Activated naive CD4-positive, alpha-beta T cell treated with anti-CD3 and anti-CD28 coated beads, Interleukin-2, amount 10 ng/mL, durations not matched to agents 7 days and 5 days (primary cell): ENCODE measurements around the gene C1QTNF12.

Experiments used
- CTCF ChIA-PET: fragments of 350-600 bp; sonication (Branson Sonifier 250); formaldehyde crosslinking; loops from one replicate; lab custom pipeline; 2021; ENCODE audit warnings: antibody characterized with exemption; lab: Charles Lee
- DNase-seq: peaks from one replicate; pipeline ENCODE4 v3.0.0-alpha.2; 2020
- H3K27ac Mint-ChIP-seq: one replicate; pipeline ENCODE4 v1.8.0; 2021; ENCODE audit warnings: mild to moderate bottlenecking, moderate library complexity, mixed read lengths
- H3K27me3 Mint-ChIP-seq: one replicate; pipeline ENCODE4 v1.8.0; 2021; ENCODE audit warnings: mild to moderate bottlenecking, mixed read lengths
- H3K36me3 Mint-ChIP-seq: one replicate; pipeline ENCODE4 v1.8.0; 2021; ENCODE audit warnings: mixed read lengths
- H3K4me1 Mint-ChIP-seq: one replicate; pipeline ENCODE4 v1.8.0; 2021; ENCODE audit warnings: mixed read lengths
- H3K4me3 Mint-ChIP-seq: one replicate; pipeline ENCODE4 v1.8.0; 2021; ENCODE audit warnings: mild to moderate bottlenecking, moderate library complexity, mixed read lengths
- H3K9me3 Mint-ChIP-seq: one replicate; pipeline ENCODE4 v1.8.0; 2021; ENCODE audit warnings: mixed read lengths

C1QTNF12 gene

DNA sequence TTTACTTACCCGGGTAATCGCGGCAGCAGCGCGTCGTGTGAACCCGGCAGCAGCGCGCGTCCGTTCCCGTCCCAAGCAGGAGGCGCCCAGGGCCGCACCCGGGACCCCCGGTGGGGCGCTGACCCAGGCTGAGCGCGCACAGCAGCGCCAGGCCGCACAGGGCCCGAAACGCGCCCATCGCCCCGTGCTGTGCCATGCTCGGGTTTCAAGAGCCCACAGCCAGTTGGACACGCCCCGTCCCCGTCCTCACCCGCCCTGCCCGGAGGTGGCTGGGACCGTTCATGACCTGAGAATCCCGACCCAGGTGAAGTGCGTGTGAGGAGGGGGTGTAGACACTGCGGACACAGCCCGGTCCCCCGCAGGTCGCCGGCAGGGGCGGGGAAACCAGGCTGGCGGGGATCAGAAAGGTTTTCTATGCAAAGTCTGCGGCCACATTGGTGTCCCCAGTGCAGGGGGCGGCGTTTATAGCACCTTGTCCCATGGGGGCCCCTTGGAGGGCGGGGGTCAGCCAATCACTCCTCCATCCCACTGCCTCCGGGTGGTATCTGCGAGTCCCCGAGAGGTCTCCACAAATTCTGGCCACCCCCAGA, 40.1 kb downstream of the C1QTNF12 start, which contains the start of gene TNFRSF18:
Gene TNFRSF18 (minus strand): TSS at position 217 of the 590 bp plus-strand sequence. CDS start 21 bp downstream, at position 196.
- no peak within 1 kb of the TSS for H3K27ac Mint-ChIP-seq
- CTCF ChIA-PET, result interaction anchor here (1.3 kb wide), 1 partner anchor 84 kb away, joined by 4 read pairs; no protein-coding TSS in a partner anchor
- H3K36me3 Mint-ChIP-seq, result no peaks in the 10 kb centered on the region
- DNase-seq, result peak; percentile 51
- peaks cover 76% of the 10 kb centered on the region for H3K27me3 Mint-ChIP-seq
- no peaks in the 10 kb centered on the region for H3K9me3 Mint-ChIP-seq
- H3K4me1 Mint-ChIP-seq, result peaks cover 21% of the 10 kb centered on the region
- H3K4me3 Mint-ChIP-seq, result peak within 1 kb of the TSS; percentile 12

- Mint-ChIP-seq H3K36me3 (no peaks in the 10 kb centered on the region), H3K9me3 (no peaks in the 10 kb centered on the region), H3K27ac (no peak overlapping the region), H3K4me3 (no peak overlapping the region), H3K4me1 (peaks cover 19% of the 10 kb centered on the region), H3K27me3 (peaks cover 75% of the 10 kb centered on the region)
- no peak for DNase-seq
- CTCF ChIA-PET, result interaction anchor here (0.9 kb wide), 1 partner anchor 83 kb away, joined by 3 read pairs; no protein-coding TSS in a partner anchor
These were observed 40.6 kb downstream of the C1QTNF12 start for GRCh38 chr1:1205769-1206375.

DNA sequence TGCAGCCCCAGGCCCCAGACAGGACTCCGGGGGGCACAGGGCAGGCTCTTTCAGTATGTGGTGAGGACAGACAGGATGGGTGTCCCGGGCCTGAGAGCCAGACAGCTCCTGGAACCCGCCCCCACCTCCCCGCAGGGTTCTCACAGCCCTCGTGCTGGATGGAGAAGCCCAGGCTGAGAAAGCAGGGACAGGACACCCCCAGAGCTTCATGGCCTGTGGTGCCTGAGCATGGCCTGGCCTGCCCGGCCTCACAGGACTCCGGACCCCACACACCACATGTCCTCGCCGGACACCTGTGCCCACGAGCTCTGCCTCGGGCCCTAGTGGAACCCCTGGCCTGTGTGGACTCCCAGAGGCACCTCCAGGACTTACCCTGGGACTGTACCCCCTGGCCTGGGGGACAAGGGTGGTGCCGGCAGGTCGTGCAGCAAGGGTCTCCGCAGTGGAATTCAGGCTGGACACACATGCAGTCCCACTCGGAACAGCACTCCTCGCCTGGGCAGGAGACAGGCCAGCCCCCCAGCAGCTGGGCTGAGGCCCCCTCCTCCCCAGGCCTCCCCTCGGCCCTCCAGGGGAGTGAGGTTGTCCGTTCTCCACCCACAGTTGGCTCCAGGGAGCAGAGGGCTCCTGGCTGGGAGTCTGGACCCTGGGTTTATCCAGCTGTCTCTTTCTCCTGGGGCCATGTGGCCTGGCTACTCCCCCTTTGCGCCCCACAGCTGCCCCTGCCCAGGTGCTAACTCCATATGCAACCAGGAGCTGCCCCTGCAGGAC, 41.3 kb downstream of the C1QTNF12 start:
- peaks cover 76% of the 10 kb centered on the region for H3K27me3 Mint-ChIP-seq
- H3K4me1 Mint-ChIP-seq, result peaks cover 24% of the 10 kb centered on the region
- H3K27ac Mint-ChIP-seq, result no peak overlapping the region
- peak; percentile 21 for DNase-seq
- no peak overlapping the region for H3K4me3 Mint-ChIP-seq
- no peaks in the 10 kb centered on the region for H3K36me3 Mint-ChIP-seq
- CTCF ChIA-PET, result interaction anchor here (0.9 kb wide), 1 partner anchor 82 kb away, joined by 3 read pairs; no protein-coding TSS in a partner anchor
- H3K9me3 Mint-ChIP-seq, result no peaks in the 10 kb centered on the region

- peaks cover 27% of the 10 kb centered on the region for H3K4me1 Mint-ChIP-seq
- H3K36me3 Mint-ChIP-seq, result no peaks in the 10 kb centered on the region
- DNase-seq, result no peak
- H3K27ac Mint-ChIP-seq, result no peak overlapping the region
- CTCF ChIA-PET, result no interaction called here
- peaks cover 76% of the 10 kb centered on the region for H3K27me3 Mint-ChIP-seq
- H3K4me3 Mint-ChIP-seq, result no peak overlapping the region
- H3K9me3 Mint-ChIP-seq, result no peaks in the 10 kb centered on the region
These were observed 42.0 kb downstream of the C1QTNF12 start for GRCh38 chr1:1204425-1204920.

GRCh38 chr1:1203561-1204424, 42.7 kb downstream of the C1QTNF12 start:
- no peak overlapping the region for H3K4me3 Mint-ChIP-seq
- H3K9me3 Mint-ChIP-seq, result no peaks in the 10 kb centered on the region
- CTCF ChIA-PET, result no interaction called here
- no peak overlapping the region for H3K27ac Mint-ChIP-seq
- H3K27me3 Mint-ChIP-seq, result peaks cover 70% of the 10 kb centered on the region
- peaks cover 23% of the 10 kb centered on the region for H3K4me1 Mint-ChIP-seq
- H3K36me3 Mint-ChIP-seq, result no peaks in the 10 kb centered on the region
- peak; percentile 21 for DNase-seq

DNA sequence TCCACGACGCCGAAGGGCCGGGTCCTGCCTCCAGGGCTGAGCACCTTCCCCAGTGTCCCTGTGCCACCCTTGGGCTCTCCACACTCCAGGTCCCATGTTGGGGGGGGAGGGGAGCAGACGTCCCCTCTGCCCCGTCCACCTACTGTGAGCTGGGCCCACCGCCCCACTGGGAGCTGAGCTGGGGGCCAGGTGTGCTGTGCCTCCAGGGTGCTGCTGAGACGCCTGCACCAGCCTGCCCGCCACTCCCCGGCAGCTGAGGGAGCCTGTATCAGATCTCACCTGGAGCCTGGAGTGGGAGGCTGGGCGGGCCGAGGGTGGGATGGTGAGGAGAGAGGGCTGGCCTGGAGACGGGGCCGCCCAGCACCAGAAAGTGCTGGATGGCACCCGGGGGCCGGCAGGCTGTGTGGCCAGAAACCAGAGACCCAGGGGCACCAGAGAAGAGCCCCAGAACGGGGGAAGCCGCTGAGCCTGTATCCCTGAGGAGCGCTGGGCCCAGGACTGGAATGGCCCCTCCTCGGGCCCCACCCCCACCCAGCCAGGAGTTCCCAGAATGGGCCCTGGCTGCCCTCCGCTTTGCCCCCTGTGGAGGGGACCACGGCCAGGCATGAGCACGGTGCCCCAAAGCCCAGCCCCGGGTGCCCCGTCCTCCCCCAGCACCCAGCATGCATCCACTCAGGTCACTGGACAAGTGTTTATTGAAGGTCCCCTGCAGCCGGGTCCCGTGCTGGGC, 43.5 kb downstream of the C1QTNF12 start:
- Mint-ChIP-seq H3K36me3 (no peaks in the 10 kb centered on the region), H3K4me3 (no peak overlapping the region), H3K4me1 (peaks cover 17% of the 10 kb centered on the region), H3K9me3 (no peaks in the 10 kb centered on the region), H3K27me3 (peaks cover 62% of the 10 kb centered on the region), H3K27ac (no peak overlapping the region)
- CTCF ChIA-PET, result no interaction called here
- DNase-seq, result peak; percentile 21

DNA sequence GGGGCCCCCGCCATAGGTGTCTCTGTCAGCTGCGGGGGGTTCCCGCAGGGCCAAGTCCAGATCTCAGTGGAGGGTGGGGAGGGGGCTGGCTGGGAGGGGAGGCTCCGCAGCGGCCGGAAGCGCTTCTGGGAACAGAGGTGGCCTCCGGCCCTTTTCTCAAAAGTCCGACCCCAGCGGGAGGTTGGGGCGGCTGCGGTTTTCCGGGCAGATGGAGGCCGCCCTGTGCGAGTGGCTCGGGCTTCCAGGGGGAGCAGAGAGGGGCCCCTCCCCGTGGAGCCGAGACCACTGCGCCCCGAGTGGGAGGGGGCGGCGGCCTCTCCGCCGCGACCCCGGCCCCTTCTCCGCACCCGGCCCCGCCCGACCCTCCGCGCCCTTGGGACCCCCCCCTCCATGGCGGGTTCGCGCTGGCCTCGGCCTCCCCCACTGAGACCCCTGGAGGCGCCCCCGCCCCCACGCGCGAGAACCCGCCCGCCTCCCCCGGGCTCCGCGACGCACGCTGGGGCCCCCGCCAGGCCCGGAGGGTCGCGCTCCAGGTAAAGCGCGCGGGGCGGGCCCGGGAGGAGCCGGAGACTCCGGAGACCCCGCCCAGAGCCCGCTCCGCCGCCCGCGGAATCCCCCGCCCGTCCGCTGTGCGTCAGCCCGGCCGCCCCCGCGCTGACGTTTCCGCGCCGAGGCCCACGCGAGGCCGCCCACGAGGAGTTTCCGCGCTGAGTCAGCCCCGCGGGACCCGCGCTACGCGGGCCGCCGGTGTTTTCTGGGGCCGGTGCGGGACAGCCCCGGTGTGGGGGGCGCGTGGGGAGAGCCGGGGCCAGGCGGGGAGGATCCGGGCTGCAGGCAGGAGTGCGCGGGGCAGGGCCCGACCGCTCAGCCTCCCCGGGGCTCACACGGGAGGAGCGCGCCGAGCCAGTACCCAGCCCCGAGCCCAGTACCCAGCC, 45.4 kb downstream of the C1QTNF12 start:
- H3K36me3 Mint-ChIP-seq, result no peaks in the 10 kb centered on the region
- peaks cover 11% of the 10 kb centered on the region for H3K4me1 Mint-ChIP-seq
- no peaks in the 10 kb centered on the region for H3K9me3 Mint-ChIP-seq
- peak overlapping the region; percentile 40 for H3K4me3 Mint-ChIP-seq
- CTCF ChIA-PET, result no interaction called here
- DNase-seq, result peak; percentile 83
- H3K27ac Mint-ChIP-seq, result no peak overlapping the region
- H3K27me3 Mint-ChIP-seq, result peaks cover 50% of the 10 kb centered on the region

DNA sequence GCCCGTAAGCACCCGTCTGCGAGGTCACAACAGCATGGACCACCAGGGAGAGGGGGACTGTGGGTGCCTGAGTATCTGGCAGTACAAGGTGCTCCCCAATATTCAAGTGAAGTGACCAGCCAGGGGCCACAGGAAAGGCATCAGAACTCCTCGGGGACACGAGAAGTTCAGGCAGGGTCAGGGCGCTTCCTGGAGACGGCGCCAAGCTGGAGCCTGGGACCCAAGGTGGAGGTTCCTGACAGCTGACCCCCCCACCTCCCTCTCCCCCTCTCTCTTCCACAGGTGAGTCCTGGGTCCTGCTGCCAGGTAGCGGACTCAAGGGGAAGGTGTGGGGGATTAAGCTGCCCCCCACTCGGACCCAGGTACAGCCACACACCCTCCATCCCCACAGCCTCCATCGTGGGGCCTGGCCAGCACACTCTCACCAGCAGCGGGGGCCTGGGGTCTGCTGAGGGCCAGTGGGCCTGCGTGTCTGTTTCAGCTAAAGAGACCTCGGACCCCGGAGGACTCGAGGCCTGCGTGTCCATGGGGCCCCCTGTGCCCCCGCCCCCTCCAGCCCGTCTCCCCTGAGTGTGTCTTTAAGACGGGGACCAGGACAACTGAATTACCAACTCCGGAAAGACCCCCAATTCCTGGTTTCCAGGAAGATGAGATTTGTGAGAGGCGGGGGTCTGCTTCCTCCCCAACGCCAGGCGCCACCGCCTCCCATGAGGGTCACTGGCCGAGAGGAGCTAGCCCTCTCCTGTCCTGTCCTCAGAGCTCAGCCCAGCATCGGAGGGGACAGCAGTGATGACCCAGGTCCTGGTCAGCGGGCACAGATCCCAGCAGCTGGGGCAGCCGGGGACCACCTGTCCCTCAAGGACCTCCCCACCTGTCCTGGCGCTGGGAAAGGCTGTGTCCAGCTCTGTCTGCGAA, 46.3 kb downstream of the C1QTNF12 start:
- Mint-ChIP-seq H3K27ac (peak overlapping the region; percentile 28), H3K27me3 (peaks cover 48% of the 10 kb centered on the region), H3K4me3 (peak overlapping the region; percentile 40), H3K9me3 (peaks cover under 1% of the 10 kb centered on the region), H3K36me3 (no peaks in the 10 kb centered on the region), H3K4me1 (peaks cover 11% of the 10 kb centered on the region)
- DNase-seq, result peak; percentile 19
- CTCF ChIA-PET, result no interaction called here

GRCh38 chr1:1199141-1199960, 47.2 kb downstream of the C1QTNF12 start:
- no peaks in the 10 kb centered on the region for H3K36me3 Mint-ChIP-seq
- CTCF ChIA-PET, result no interaction called here
- H3K27ac Mint-ChIP-seq, result peak overlapping the region; percentile 28
- H3K9me3 Mint-ChIP-seq, result peaks cover 9% of the 10 kb centered on the region
- peak; percentile 20 for DNase-seq
- H3K27me3 Mint-ChIP-seq, result peaks cover 47% of the 10 kb centered on the region
- H3K4me1 Mint-ChIP-seq, result peaks cover 11% of the 10 kb centered on the region
- peak overlapping the region; percentile 23 for H3K4me3 Mint-ChIP-seq

DNA sequence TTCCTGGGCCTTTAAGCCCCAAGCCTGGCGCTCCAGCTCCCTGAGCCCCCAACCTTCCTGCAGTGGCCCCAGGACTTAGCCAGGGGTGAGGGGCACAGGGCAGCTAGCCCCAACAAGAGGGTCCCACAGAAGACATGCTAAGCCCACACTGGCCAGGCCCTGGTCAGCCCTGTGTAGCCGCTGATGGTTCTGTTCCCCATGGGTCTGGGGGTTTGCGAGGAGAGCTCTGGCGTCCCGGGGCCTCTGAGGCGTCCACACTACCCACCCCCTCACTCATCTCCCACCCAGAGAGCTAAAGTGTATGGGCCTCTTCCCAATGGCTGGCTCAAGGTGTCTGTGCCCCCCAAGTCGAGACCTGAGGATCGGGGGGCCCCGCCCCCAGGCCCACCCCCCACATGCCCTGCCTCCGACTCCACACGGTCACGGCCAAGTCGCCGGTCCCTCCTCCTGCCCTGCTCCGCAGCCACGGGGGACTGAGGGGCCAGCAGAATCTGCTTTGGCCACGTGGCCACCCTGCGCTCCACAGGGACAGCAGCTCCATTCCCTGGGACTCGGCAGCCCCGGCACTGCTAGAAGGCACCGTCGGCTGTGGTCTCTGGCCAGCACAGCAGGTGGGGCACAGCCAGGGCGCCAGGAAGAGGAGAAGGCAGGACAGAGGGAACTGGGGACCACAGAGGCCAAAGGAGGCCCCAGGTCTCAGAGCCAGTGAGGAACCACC, 47.9 kb downstream of the C1QTNF12 start:
- Mint-ChIP-seq H3K4me3 (no peak overlapping the region), H3K4me1 (peaks cover 11% of the 10 kb centered on the region), H3K36me3 (no peaks in the 10 kb centered on the region), H3K27ac (no peak overlapping the region), H3K27me3 (peaks cover 39% of the 10 kb centered on the region), H3K9me3 (peaks cover 12% of the 10 kb centered on the region)
- DNase-seq, result peak; percentile 19
- CTCF ChIA-PET, result no interaction called here
